GM19099 (cell line): ENCODE measurements around the gene PRDX1.

Experiments used
- POLR2A ChIP-seq: IDR thresholded peaks from 3 replicates; pipeline ENCODE4 v1.6.1; 2011; ENCODE audit warnings: low read depth; ENCODE audit not compliant: insufficient read length; ENCODE audit errors: extremely low read depth

PRDX1 gene

GRCh38 chr1:45490121-45490625, 31.5 kb downstream of the PRDX1 start:
- TF ChIP-seq POLR2A = no peak

- no peak for TF ChIP-seq POLR2A
Observed at GRCh38 chr1:45488666-45489377, 32.9 kb downstream of the PRDX1 start.

- no peak for TF ChIP-seq POLR2A
Observed at GRCh38 chr1:45485949-45486348, 35.7 kb downstream of the PRDX1 start.

DNA sequence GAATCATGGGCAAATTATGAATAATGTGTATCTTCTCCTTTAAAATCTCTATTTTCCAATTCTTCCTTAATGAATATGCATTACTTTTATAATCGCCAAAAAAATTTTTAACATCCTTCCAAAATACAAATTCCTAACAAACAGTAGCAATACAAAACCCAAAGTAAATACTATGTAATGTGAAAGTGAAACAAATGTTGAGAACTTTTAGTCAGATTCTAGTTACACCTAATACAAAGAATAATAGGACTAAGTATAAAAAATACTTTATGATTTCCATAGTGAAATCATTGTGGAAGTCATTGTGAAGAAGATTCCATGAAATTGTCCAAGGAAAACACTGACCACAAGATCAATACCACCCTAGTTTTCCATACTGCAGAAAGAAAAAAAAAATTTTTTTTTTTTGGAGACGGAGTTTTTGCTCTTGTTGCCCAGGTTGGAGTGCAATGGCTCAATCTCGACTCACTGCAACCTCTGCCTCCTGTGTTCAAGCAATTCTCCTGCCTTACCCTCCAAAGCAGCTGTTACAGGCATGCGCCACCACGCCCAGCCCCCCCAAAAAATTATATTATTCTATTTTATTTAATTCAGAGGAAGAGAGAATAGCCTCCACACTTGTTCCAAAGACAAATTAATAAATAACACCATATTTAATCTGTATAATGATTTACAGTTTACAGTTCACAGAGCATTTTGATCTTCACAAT, 42.5 kb downstream of the PRDX1 start:
- no peak for TF ChIP-seq POLR2A

DNA sequence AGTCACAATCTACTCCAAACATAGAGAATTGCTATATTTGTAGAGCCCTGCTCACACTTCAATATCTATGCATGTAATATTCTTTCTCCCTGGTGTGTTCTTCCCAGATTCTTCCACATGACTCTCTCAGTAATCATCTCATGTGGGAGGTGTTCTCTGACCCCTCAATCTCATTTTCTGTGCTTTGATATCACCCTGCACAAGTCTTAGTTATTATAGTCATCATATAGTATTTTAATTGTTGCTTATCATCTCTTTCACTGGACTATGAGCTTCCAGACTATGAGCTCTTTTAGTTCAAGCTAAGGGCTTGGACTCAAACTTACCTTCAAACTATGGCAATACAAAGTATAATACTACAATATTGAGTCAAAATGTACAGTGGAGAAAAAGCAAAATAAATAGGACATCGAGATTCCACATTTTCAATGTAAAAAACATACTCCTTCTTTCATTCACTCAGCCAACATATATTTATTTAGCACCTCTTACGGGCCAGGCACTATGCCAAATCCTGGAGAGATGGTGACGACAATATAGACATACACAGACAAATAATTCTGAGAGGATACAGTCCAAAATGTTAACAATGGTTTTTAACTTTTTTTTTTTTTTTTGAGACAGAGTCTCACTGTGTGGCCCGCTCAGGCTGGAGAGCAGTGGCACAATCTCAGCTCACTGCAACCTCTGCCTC, 43.4 kb downstream of the PRDX1 start:
- TF ChIP-seq POLR2A = no peak

GRCh38 chr1:45477646-45478045, 44.0 kb downstream of the PRDX1 start:
- no peak for TF ChIP-seq POLR2A

DNA sequence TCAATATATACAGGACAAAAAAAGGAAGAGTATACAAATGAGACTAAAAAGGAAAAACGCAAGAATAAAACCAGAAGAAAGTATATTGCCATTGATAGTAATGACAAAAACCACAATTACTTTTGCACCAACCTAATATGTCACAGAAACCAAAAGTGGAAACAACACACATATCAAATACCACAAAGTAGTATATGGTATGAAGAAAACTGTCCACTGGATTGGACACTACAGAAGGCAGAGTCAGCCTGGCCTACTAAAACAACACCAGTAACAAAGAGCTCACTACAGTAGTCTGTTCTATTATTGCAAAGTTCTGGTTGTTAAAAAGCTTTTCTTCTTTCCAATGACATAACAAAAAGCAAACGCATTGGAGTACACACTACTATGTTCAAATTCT, 48.4 kb downstream of the PRDX1 start:
- no peak for TF ChIP-seq POLR2A

DNA sequence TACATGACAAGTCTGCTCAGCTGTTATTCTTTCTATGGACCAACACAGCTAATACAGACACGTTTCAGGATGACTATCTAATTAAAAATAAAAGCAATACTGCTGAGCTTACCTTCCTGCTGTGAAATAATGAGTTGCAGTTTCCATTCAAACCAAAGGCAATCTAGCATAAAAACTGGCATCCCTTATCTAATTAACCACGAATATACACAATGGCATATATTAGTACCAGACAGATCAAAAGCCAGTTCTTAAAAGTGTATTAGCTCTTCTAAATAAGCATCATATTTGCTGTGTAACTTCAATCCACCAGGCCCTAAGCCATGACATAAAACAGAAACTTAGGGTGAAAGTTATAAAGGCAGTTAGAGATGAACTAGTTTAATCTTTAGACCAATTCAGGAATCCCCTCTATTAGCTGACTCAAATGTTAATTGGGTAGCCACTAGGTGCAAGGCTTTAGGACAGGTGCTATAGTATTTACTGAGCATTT, 51.3 kb downstream of the PRDX1 start:
- no peak for TF ChIP-seq POLR2A

DNA sequence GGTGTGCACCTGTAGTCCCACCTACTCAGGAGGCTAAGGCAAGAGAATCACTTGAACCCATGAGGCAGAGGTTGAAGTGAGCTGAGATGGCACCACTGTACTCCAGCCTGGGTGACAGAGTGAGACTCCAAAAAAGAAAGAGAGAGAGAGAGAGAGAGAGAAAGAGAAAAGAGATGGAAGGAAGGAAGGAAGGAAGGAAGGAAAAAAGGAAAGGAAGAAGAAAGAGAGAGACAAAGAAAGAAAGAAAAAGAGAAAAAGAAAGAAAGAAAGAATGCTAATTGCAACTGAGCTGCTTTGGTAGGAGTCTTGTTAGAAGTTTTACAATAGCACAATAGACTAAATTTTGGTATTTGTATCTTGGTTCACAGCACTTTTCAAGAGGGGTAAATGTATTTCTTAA, 56.4 kb downstream of the PRDX1 start:
- TF ChIP-seq POLR2A = no peak
